Measurements from ENCODE around the gene PGBD2. TPM values are rescaled to one million over a fixed set of nuclear protein-coding genes. Genes with fewer than 3 reads are reported as not detected.

The PGBD2 gene
- total and polyA plus RNA-seq, 4 donors, result 3.5 to 12.5 (median 5.0) TPM

DNA sequence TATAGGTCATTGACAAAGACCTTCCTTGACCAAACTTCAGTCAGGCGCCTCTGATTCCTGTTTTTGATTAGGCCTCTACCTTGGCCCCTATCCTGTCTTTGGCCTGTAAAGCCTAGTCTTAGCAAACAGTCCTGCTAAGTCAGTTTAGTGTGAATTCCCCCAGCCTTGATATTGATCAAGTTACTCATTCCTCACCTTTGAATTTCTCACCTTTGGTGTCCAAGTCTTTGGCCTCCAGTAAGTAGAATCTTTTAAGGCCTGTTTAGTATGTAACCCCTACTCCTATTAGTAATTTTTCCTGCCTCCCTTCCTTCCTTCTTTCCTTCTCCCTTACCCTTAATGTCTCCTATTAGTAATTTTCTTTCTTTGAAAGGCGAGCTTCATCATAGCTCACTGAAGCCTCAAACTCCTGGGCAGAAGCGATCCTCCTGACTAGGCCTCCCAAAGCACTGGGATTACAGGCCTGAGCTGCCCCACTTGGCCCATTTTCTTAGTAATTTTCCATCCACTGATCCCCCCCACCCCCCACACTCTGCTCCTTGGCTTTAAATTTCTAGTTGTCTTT is 34.1 kb upstream of the PGBD2 start:
- peaks cover 0 to 3% (median 0%) of the 10 kb centered on the region in 5 donors for H3K4me1 ChIP-seq (ENCODE audit: control insufficient read depth in 5 of 5, insufficient read depth in 5 of 5, low read length in 5 of 5)
- no peak overlapping the region for H3K9ac ChIP-seq (ENCODE audit: insufficient read depth in 1 of 2, low read length in 2 of 2)
- ATAC-seq (ENCODE audit: insufficient read depth, low FRiP score) (no peak), DNase-seq (peak in 2 of 3 donors; percentile 16 to 18)
- H3K9me3 ChIP-seq (ENCODE audit: control insufficient read depth in 4 of 4, insufficient read depth in 3 of 4, low read length in 3 of 4), result no peaks in the 10 kb centered on the region
- peak overlapping the region in 1 of 2 donors; percentile 56 for H3K27ac ChIP-seq (ENCODE audit: low read depth in 1 of 2, low read length in 1 of 2)
- H3K36me3 ChIP-seq (ENCODE audit: control insufficient read depth in 4 of 4, insufficient read depth in 4 of 4, low read length in 4 of 4), result no peaks in the 10 kb centered on the region
- no peak overlapping the region for H3K4me3 ChIP-seq
- H3K27me3 ChIP-seq (ENCODE audit: control insufficient read depth in 3 of 3, insufficient read depth in 3 of 3, low read length in 2 of 3), result no peaks in the 10 kb centered on the region
- TF ChIP-seq, protein P1, sequence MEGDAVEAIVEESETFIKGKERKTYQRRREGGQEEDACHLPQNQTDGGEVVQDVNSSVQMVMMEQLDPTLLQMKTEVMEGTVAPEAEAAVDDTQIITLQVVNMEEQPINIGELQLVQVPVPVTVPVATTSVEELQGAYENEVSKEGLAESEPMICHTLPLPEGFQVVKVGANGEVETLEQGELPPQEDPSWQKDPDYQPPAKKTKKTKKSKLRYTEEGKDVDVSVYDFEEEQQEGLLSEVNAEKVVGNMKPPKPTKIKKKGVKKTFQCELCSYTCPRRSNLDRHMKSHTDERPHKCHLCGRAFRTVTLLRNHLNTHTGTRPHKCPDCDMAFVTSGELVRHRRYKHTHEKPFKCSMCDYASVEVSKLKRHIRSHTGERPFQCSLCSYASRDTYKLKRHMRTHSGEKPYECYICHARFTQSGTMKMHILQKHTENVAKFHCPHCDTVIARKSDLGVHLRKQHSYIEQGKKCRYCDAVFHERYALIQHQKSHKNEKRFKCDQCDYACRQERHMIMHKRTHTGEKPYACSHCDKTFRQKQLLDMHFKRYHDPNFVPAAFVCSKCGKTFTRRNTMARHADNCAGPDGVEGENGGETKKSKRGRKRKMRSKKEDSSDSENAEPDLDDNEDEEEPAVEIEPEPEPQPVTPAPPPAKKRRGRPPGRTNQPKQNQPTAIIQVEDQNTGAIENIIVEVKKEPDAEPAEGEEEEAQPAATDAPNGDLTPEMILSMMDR (IDR thresholded peaks at IDR 0.05; ENCODE audit: control extremely low read depth, extremely low read depth), result no peak
- 97 to 98% methylated on average over 3 of the region's 3 CpGs for WGBS, 2 donors

DNA sequence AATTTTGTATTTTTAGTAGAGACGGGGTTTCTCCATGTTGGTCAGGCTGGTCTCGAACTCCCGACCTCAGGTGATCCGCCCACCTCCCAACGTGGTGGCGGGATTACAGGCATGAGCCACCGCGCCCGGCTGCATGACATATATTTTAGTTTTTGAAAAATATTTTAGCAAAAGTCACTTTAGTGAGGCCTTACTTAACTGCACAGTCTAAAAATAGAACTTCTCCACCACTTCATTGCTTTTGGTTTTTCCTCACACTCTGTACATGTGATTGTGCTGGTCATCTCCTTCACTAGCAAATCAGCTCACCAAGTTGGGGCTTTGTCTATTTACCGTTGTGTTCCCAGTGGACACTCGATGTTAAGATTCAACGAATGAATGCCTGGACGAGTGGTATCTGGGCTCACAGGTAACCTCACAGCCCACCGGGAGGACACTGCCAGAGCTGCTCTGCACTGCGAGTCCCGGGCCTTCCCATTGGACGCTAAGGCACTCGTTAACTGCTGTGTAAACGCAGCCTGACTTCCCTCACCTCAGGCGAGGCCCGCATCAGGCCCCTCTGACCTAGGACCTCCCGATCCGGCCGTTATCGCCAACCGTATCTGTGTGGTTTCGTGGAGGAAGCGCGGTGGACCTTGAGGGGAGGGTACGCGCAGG is 33.2 kb upstream of the PGBD2 start:
- H3K27me3 ChIP-seq (ENCODE audit: control insufficient read depth in 3 of 3, insufficient read depth in 3 of 3, low read length in 2 of 3), result no peaks in the 10 kb centered on the region
- peak overlapping the region; percentile 93 to 98 for H3K27ac ChIP-seq (ENCODE audit: low read depth in 1 of 2, low read length in 1 of 2)
- WGBS, 2 donors, result 1 to 4% methylated on average over 30 to 31 of the region's 31 CpGs
- H3K9ac ChIP-seq (ENCODE audit: insufficient read depth in 1 of 2, low read length in 2 of 2), result peak overlapping the region; percentile 75 to 100
- ATAC-seq (ENCODE audit: insufficient read depth, low FRiP score), result peak; percentile 70
- H3K4me3 ChIP-seq, result peak overlapping the region; percentile 73
- no peaks in the 10 kb centered on the region for H3K36me3 ChIP-seq (ENCODE audit: control insufficient read depth in 4 of 4, insufficient read depth in 4 of 4, low read length in 4 of 4)
- H3K9me3 ChIP-seq (ENCODE audit: control insufficient read depth in 4 of 4, insufficient read depth in 3 of 4, low read length in 3 of 4), result no peaks in the 10 kb centered on the region
- H3K4me1 ChIP-seq (ENCODE audit: control insufficient read depth in 5 of 5, insufficient read depth in 5 of 5, low read length in 5 of 5), result peaks cover 0 to 3% (median 0%) of the 10 kb centered on the region in 5 donors
- TF ChIP-seq, protein P1 (IDR thresholded peaks at IDR 0.05; ENCODE audit: control extremely low read depth, extremely low read depth), result no peak
- peak; percentile 79 to 86 (median 80) for DNase-seq

DNA sequence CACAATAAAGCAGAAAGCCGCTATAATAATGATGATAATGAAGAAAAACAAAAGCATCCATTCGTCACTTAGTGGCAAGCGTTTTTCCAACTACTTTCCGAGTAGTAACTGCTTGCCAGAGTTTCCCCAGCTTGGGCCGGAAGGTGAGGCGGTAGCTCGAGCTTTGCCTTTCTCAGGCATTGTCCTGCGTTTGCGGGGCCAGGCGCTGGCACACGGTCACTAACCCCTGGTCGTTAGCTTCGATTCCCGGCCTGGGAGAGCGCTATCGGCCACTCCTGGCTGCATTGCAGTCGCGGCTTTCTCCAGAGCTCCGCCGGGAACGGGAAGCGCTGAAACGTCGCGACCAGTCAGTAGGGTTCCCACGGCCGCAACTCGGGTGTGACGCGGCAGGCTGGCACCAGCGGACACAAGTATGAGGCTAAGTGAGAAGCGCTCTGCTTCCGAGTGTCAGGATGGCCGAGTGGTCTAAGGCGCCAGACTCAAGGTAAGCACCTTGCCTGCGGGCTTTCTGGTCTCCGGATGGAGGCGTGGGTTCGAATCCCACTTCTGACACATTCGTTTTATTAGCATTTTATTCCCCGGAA is 32.5 kb upstream of the PGBD2 start:
- Histone ChIP-seq H3K27ac (ENCODE audit: low read depth in 1 of 2, low read length in 1 of 2) (peak overlapping the region; percentile 93 to 98), H3K9me3 (ENCODE audit: control insufficient read depth in 4 of 4, insufficient read depth in 3 of 4, low read length in 3 of 4) (no peaks in the 10 kb centered on the region), H3K27me3 (ENCODE audit: control insufficient read depth in 3 of 3, insufficient read depth in 3 of 3, low read length in 2 of 3) (no peaks in the 10 kb centered on the region), H3K36me3 (ENCODE audit: control insufficient read depth in 4 of 4, insufficient read depth in 4 of 4, low read length in 4 of 4) (no peaks in the 10 kb centered on the region), H3K4me1 (ENCODE audit: control insufficient read depth in 5 of 5, insufficient read depth in 5 of 5, low read length in 5 of 5) (peaks cover 0 to 3% (median 0%) of the 10 kb centered on the region in 5 donors), H3K9ac (ENCODE audit: insufficient read depth in 1 of 2, low read length in 2 of 2) (peak overlapping the region; percentile 75 to 100), H3K4me3 (peak overlapping the region; percentile 73)
- 0% methylated on average over 40 to 41 of the region's 41 CpGs for WGBS, 2 donors
- DNase-seq, result peak; percentile 98
- peak; percentile 88 for ATAC-seq (ENCODE audit: insufficient read depth, low FRiP score)
- TF ChIP-seq, protein P1 (IDR thresholded peaks at IDR 0.05; ENCODE audit: control extremely low read depth, extremely low read depth), result no peak
